HG02870 (cell line): ENCODE results near the gene MMP1.
"Not testable (repeated sequence)": the region's sequence is repeated elsewhere in the genome, so short reads cannot be mapped to it uniquely, and the experiment has no call there.

Experiments used
- ATAC-seq: cut with Tn5 transposase; IDR thresholded peaks from one replicate; pipeline ENCODE4 v1.9.1; 2021; ENCODE audit warnings: mild to moderate bottlenecking, moderate library complexity; ENCODE audit not compliant: unreplicated experiment

The MMP1 gene

DNA sequence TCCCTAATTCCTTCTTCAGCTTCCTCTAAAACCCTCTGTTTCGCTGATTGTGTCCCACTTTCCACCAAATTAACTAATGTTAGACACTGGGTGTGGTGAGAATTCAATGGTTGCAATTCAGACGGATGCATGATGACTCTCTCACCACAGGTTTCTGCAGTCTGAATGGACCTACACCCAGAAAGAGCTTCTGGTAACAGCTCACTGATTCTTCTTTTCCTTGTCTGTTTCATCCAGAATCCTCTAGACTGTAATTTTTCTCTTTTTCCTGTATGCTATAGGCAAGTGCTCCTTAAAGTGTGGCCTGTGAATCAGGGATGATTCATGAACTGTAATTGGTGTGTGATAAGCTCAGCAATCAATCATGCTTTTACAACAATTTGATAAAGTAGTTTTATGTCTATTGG lies 35.6 kb downstream of the MMP1 start:
- no peak for ATAC-seq

DNA sequence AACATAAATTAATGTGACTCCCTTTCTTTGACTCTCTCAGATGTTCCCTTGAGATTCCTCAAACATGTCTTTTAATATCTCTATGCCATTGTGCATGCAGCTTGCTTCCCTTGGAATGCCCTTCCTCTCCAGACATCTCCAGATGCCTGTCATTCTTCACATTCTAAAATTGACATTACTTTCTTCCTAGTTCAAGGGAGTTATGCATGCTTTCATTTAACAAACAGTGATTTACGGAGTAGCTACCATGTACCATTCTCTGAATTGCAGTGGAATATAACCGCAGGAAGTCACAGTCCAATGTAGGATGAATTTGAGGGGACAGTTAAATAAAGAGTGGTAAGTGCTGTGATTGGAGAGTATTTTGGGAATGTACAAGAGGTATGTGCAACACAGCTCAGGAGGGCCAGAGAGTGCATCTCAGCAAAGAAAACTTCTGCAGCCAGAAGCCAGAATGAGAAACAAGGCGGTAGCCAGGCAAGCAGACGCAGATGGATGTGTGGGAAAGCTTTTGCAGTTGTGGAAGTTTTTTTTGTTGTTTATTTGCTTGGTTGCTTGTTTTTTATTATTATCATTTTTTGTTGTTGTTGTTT lies 36.2 kb downstream of the MMP1 start:
- no peak for ATAC-seq

DNA sequence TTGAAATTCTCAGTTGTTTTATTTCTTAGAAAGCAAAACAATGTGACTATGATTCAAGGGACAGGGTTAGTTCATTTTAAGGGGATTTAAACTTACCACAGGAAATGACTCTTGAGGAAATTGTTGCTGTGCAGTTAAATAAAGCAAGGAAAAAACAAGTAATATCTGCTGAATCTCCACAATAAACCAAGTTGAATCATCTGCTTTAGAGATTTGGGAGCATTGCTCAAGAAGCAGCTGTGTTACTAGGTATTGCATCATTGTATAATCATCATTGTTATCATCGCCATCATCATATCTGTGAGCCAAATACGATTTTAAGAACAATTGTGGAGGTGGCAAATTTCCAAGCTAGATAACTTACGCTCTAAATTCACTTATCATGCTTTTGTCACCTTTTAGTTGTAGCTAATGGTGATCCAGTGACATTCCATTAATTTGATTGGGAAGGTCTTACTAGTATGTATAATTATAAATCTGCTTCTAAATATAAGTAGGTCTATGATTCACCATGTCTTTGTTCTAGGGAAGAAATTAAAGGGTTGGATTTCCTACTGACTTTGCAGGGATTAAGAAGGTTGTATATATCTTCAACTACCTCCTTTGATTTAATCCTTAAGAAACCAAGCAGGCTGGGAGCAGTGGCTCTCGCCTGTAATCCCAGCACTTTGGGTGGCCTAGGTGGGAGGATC lies 37.5 kb downstream of the MMP1 start:
- ATAC-seq = no peak

DNA sequence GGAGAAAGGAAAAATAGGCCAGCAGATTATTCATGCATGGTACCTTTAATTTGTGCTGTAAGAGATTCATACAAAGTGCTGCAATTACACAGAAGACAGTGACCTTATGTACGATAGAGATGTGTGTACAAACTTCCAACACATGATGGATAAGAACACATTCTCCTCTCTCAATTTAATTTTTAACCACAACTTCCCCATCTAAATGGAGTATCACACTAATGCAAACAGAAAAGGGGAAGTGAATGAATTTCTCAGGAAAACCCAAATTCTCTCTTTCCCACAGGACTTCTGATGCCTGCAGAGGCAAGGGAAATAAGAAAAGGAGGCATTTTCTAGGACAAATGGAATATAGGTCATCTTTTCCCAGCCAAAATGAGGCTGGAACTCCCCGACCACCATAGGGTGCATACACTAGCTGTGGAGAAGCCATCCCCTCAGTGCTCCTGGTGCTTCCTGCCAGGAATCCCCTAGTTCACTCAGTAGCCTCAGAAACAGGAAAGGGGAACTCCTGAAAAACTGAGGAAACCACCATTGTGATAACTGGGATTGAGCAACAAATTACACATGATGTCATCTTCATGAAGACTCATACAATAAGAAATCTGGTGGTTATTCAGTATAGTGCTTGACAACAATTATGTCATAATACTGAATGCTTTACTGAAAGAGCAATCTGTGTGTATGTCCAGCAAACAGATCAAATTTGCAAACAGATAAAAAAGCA lies 40.0 kb downstream of the MMP1 start:
- ATAC-seq = no peak

DNA sequence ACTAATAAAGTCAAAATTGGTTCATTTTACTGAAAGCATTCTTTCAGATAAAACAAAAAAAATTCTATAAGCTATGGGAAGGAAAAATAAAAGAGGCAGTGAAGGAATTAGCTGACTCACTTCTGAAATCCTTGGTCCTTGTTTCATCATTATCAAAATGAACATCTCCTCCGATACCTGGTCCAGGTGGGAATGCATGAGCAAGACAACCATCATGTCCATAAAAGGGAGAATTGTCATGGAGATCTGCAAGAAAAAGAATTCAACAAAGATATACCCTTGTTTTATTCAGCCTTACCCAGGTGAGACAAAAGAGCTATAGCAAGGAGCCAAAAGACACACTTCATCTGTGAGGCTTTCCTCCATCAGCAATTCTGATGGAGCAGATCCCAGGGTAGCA lies 44.7 kb downstream of the MMP1 start:
- ATAC-seq = no peak

DNA sequence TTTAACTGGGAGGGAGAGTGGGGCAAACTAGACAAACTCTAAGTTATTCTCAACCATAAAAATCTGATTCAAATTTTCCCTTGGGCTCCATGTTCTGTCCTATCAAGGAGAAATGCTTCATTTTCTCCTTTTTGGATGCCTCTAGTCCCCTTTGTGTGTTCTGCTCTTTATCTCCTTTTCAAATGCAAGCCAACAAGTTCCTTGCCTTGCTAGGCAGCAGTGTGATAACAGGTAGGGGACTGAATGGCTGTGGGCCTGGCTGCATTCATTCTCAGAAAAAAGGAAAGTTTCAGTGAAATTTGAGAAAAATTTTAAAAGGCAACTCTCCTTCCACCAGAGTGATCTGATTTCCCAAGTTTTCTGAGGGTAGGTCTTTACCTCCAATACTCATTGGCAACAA lies 46.3 kb downstream of the MMP1 start:
- ATAC-seq = no peak

DNA sequence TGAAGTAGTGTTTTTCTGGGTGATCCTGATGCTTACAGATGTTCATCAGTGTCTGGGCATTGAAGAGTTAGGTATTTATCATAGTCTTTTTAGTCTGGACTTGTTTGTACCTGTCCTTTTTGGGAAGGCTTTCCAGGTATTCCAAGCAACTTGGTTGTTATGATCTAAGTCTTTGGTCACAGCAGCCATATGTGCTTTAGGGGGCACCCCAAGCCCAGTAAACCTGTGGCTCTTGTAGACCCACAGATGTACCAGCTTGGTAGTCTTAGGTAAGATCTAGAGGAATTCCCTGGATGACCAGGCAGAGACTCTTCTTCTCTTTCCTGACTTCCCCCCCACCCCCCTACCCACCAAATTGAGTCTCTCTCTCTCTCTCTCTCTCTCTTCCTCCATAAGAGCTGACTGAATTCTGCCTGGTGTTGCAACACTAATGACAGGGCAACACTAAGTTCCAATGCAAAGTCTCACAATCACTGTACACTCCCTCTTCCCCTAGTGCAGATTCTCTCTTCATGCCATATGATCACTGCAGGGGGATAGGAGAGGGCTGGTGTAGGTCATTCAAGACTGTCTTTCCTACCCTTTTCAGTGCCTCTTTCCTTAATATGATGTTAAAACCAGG lies 48.7 kb downstream of the MMP1 start:
- ATAC-seq = no peak

DNA sequence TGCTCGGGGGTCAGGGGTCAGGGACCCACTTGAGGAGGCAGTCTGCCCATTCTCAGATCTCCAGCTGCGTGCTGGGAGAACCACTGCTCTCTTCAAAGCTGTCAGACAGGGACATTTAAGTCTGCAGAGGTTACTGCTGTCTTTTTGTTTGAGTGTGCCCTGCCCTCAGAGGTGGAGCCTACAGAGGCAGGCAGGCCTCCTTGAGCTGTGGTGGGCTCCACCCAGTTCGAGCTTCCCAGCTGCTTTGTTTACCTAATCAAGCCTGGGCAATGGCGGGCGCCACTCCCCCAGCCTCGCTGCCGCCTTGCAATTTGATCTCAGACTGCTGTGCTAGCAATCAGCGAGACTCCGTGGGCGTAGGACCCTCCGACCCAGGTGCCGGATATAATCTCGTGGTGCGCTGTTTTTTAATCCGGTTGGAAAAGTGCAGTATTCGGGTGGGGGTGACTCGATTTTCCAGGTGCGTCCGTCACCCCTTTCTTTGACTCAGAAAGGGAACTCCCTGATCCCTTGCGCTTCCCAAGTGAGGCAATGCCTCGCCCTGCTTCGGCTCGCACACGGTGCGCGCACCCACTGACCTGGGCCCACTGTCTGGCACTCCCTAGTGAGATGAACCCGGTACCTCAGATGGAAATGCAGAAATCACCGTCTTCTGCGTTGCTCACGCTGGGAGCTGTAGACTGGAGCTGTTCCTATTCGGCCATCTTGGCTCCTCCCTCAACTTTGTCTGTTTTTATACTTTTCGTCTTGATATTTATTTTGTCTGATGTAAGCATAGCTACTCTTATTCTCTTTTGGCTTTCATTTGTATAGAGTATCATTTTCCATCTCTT lies 51.0 kb downstream of the MMP1 start:
- not testable (repeated sequence) for ATAC-seq
